Measurements from ENCODE around the gene RPP25L.

The RPP25L gene

GRCh38 chr9:34576597-34577399 lies 35.1 kb downstream of the RPP25L start:
- no peak for DNase-seq (ENCODE audit: low read depth)
- TF ChIP-seq CTCF (conservative IDR thresholded peaks at IDR 0.05; ENCODE audit: low read depth, low read length) = no peak
- no peak overlapping the region for H3K4me3 ChIP-seq (ENCODE audit: low read depth, low read length)

DNA sequence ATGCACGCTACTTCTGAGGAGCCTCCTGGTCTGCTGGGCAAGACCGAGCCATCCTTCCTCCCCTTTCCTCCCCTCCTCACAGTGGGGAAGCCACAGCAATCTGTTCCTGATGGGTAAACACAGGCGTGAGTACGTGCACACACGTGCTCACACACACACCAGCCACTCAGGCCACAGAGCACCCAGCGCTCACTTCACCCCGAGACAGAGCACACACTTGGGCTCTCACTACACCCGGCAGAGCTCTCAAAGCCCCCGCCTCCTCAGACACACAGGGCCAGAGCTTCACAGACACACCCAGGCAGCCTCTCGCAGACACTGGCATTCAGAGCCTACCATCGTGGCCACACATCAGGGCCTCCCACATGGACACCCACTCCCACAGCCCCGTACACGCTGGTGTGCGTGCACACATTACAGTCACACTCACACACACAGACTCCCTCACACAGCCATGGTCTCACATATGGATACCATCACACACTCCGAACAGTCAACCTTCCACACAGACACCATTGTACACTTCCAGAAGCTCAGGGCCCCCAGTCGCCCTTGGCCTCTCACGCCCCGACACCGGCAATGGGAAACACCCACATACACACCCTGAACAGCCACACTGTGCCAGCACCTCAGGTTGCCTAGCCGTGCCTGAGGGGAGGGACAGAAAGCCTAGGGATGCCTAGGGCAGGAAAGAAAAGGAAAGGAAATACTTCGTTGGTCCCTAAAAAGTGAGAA lies 35.9 kb downstream of the RPP25L start:
- no peak for DNase-seq (ENCODE audit: low read depth)
- no peak for TF ChIP-seq CTCF (conservative IDR thresholded peaks at IDR 0.05; ENCODE audit: low read depth, low read length)
- H3K4me3 ChIP-seq (ENCODE audit: low read depth, low read length) = no peak overlapping the region

DNA sequence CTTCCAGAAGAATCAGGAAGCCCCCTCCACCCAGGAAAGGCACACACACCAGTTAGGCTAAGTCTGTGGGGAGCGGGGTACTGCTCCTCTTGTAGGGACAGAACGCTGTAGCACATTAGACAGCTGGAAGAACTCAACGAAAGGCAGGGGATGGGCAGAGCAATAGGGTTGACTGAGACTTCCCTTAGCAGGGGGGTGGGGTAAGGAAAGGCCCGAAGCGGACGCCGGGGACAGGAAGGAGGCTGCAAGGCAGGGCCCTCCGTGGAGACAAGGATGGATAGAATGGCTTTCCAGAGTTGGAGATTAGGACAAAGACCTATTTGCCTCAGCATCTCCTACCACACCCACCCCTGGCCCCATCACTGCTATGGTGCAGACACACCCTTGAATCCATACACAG lies 36.7 kb downstream of the RPP25L start:
- TF ChIP-seq CTCF (conservative IDR thresholded peaks at IDR 0.05; ENCODE audit: low read depth, low read length) = no peak
- DNase-seq (ENCODE audit: low read depth) = no peak
- no peak overlapping the region for H3K4me3 ChIP-seq (ENCODE audit: low read depth, low read length)

DNA sequence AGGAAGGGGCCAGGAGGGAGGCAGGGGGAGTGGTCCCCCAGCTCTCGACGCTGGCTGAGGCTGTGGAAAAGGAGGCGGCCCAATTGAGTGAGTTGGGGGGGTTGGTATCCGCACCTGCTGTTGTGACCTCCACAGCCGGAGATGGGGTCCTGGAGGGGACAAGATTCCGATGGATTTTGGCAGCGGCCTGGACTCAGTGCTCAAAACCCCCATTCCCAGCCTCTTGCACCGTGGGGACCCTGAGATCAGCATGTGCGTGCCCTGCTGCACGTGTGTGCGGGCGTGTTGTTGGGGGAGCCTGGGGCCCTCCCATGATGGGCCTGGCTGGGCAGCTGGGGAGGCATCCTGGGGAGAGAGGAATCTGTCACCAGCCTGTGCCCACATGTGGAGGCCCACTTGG lies 37.3 kb downstream of the RPP25L start:
- no peak for TF ChIP-seq CTCF (conservative IDR thresholded peaks at IDR 0.05; ENCODE audit: low read depth, low read length)
- no peak overlapping the region for H3K4me3 ChIP-seq (ENCODE audit: low read depth, low read length)
- DNase-seq (ENCODE audit: low read depth) = no peak

GRCh38 chr9:34573599-34574325 lies 38.1 kb downstream of the RPP25L start:
- no peak overlapping the region for H3K4me3 ChIP-seq (ENCODE audit: low read depth, low read length)
- no peak for DNase-seq (ENCODE audit: low read depth)
- TF ChIP-seq CTCF (conservative IDR thresholded peaks at IDR 0.05; ENCODE audit: low read depth, low read length) = no peak

- no peak overlapping the region for H3K4me3 ChIP-seq (ENCODE audit: low read depth, low read length)
- no peak for DNase-seq (ENCODE audit: low read depth)
- TF ChIP-seq CTCF (conservative IDR thresholded peaks at IDR 0.05; ENCODE audit: low read depth, low read length) = no peak
Measured at GRCh38 chr9:34572628-34573027, 39.3 kb downstream of the RPP25L start.

Measured in choroid plexus epithelial cell (primary cell).